ENCODE results near the gene IQCM. TPM values are rescaled to one million over a fixed set of nuclear protein-coding genes. Genes with fewer than 3 reads are reported as not detected.

Gene IQCM
- total and polyA plus RNA-seq, 11 donors = not detected

DNA sequence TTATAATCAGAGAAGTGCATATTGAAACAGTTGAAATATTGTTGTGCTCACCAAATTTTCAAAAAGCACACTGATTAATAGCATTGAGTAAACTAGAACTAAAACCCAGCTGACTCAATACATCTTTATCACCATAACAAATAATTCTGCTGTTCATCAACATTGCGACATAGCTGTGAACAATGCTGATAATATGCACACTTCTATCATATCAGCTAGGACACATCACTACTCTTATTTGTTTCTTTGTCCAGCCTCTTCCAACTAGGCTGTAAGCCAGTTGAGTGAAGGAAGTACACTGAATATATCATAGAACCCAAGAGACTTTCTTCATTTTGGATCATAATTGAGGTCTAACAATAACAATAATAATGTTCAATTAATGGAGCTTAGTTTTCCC, 349.7 kb downstream of the IQCM start:
- intact Hi-C loops (cut with DNase I) = no loop called here
- no peak for ATAC-seq
- no peak for DNase-seq

DNA sequence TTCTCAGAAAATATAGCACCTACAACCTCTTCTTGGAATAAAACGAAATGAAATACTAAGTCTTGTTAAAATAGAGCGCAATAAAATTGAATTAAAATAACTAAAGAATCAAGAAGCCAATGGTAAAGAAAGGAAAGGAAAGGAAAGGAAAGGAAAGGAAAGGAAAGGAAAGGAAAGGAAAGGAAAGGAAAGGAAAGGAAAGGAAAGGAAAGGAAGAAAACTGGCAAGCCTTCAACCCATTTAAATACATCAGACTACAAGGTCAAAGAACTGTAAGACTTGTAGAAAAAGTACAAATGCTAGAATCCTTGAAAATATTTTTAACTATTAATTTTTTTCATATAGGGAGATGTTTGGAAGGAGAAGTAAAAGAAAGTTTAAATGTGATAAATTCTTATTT, 372.1 kb downstream of the IQCM start:
- H3K36me3 ChIP-seq = no peaks in the 10 kb centered on the region
- H3K4me3 ChIP-seq = no peak overlapping the region
- H3K27ac ChIP-seq = no peak overlapping the region
- 67 to 81% (median 74%) methylated on average over 2 of the region's 2 CpGs for WGBS, 4 donors
- ATAC-seq (no peak), DNase-seq (no peak)
- H3K4me1 ChIP-seq = no peaks in the 10 kb centered on the region
- no peak for TF ChIP-seq POLR2A (IDR thresholded peaks at IDR 0.05)
- TF ChIP-seq, protein P1, sequence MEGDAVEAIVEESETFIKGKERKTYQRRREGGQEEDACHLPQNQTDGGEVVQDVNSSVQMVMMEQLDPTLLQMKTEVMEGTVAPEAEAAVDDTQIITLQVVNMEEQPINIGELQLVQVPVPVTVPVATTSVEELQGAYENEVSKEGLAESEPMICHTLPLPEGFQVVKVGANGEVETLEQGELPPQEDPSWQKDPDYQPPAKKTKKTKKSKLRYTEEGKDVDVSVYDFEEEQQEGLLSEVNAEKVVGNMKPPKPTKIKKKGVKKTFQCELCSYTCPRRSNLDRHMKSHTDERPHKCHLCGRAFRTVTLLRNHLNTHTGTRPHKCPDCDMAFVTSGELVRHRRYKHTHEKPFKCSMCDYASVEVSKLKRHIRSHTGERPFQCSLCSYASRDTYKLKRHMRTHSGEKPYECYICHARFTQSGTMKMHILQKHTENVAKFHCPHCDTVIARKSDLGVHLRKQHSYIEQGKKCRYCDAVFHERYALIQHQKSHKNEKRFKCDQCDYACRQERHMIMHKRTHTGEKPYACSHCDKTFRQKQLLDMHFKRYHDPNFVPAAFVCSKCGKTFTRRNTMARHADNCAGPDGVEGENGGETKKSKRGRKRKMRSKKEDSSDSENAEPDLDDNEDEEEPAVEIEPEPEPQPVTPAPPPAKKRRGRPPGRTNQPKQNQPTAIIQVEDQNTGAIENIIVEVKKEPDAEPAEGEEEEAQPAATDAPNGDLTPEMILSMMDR (IDR thresholded peaks at IDR 0.05) = no peak
- intact Hi-C loops (cut with DNase I) = no loop called here
- H3K27me3 ChIP-seq = no peaks in the 10 kb centered on the region
- H3K9me3 ChIP-seq = peaks cover 0 to 4% (median 0%) of the 10 kb centered on the region in 12 donors

More for the DNA sequence above, 349.7 kb downstream of the IQCM start:
- no peaks in the 10 kb centered on the region for H3K36me3 ChIP-seq
- no peak overlapping the region for H3K4me3 ChIP-seq
- no peak for TF ChIP-seq POLR2A (IDR thresholded peaks at IDR 0.05)
- TF ChIP-seq, protein P1 (IDR thresholded peaks at IDR 0.05) = no peak
- no peaks in the 10 kb centered on the region for H3K27me3 ChIP-seq
- peaks cover 0 to 9% (median 0%) of the 10 kb centered on the region in 12 donors for H3K4me1 ChIP-seq
- 50 to 55% (median 50%) methylated on average over 1 of the region's 1 CpG for WGBS, 4 donors
- no peak overlapping the region for H3K27ac ChIP-seq
- peaks cover 0 to 9% (median 2%) of the 10 kb centered on the region in 12 donors for H3K9me3 ChIP-seq

DNA sequence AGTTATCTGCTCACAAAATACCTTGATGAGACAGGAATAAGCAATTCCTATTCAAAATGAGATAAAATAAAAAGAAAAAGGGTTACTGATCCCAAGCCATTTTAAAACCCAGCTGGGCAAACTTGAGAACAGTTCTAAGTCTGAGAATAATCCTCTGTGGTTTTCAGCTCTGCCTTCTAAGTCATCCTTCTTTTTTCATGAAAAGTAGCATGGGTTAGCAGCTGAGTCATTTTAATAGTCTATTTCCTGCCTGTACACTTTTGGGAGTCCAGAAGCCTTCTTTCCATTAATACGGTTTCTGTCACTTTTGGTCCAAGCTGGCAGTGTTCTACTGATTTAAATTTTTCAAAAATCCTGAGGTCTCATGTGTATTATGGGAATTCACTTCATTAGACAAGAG, 374.3 kb downstream of the IQCM start:
- no peaks in the 10 kb centered on the region for H3K4me1 ChIP-seq
- DNase-seq (no peak), ATAC-seq (no peak)
- H3K4me3 ChIP-seq = no peak overlapping the region
- intact Hi-C loops (cut with DNase I) = no loop called here
- WGBS, 4 donors = 63 to 77% (median 65%) methylated on average over 1 of the region's 1 CpG
- TF ChIP-seq, protein P1 (IDR thresholded peaks at IDR 0.05) = no peak
- no peak for TF ChIP-seq POLR2A (IDR thresholded peaks at IDR 0.05)
- no peak overlapping the region for H3K27ac ChIP-seq
- H3K36me3 ChIP-seq = no peaks in the 10 kb centered on the region
- H3K9me3 ChIP-seq = no peaks in the 10 kb centered on the region
- H3K27me3 ChIP-seq = no peaks in the 10 kb centered on the region

GRCh38 chr4:149426461-149426860, 389.2 kb downstream of the IQCM start:
- intact Hi-C loops (cut with DNase I) = no loop called here
- Histone ChIP-seq H3K4me3 (no peak overlapping the region), H3K36me3 (no peaks in the 10 kb centered on the region), H3K27ac (no peak overlapping the region), H3K9me3 (peaks cover 0 to 6% (median 0%) of the 10 kb centered on the region in 12 donors), H3K27me3 (no peaks in the 10 kb centered on the region), H3K4me1 (no peaks in the 10 kb centered on the region)
- DNase-seq (no peak), ATAC-seq (no peak)
- TF ChIP-seq, protein P1 (IDR thresholded peaks at IDR 0.05) = no peak
- no peak for TF ChIP-seq POLR2A (IDR thresholded peaks at IDR 0.05)
- WGBS, 4 donors = 87 to 100% (median 98%) methylated on average over 1 of the region's 1 CpG

Data from heart left ventricle (tissue), 16 donors.